BLaER1 (cell line): ENCODE results near the gene NR2F1.

Experiments
- H3K27ac ChIP-seq: shearing (Covaris generic); formaldehyde crosslinking; 2 replicates; pipeline ENCODE4 v1.8.1; 2022
- H3K27me3 ChIP-seq: shearing (Covaris generic); formaldehyde crosslinking; 2 replicates; pipeline ENCODE4 v1.8.1; 2022
- H3K36me3 ChIP-seq: shearing (Covaris generic); formaldehyde crosslinking; 2 replicates; pipeline ENCODE4 v1.8.1; 2022
- H3K4me1 ChIP-seq: shearing (Covaris generic); formaldehyde crosslinking; 2 replicates; pipeline ENCODE4 v1.8.1; 2022
- H3K4me2 ChIP-seq: shearing (Covaris generic); formaldehyde crosslinking; 2 replicates; pipeline ENCODE4 v1.8.1; 2022
- H3K4me3 ChIP-seq: shearing (Covaris generic); formaldehyde crosslinking; 2 replicates; pipeline ENCODE4 v1.8.1; 2022
- H3K9ac ChIP-seq: shearing (Covaris generic); formaldehyde crosslinking; 2 replicates; pipeline ENCODE4 v1.8.1; 2022
- H3K9me3 ChIP-seq: shearing (Covaris generic); formaldehyde crosslinking; 2 replicates; pipeline ENCODE4 v1.8.1; 2022
- H4K20me1 ChIP-seq: shearing (Covaris generic); formaldehyde crosslinking; 2 replicates; pipeline ENCODE4 v1.8.1; 2022
- Cebpa-rat ChIP-seq: shearing (Covaris generic); IDR thresholded peaks from 2 replicates; pipeline ENCODE4 v1.8.1; 2022

Gene NR2F1

DNA sequence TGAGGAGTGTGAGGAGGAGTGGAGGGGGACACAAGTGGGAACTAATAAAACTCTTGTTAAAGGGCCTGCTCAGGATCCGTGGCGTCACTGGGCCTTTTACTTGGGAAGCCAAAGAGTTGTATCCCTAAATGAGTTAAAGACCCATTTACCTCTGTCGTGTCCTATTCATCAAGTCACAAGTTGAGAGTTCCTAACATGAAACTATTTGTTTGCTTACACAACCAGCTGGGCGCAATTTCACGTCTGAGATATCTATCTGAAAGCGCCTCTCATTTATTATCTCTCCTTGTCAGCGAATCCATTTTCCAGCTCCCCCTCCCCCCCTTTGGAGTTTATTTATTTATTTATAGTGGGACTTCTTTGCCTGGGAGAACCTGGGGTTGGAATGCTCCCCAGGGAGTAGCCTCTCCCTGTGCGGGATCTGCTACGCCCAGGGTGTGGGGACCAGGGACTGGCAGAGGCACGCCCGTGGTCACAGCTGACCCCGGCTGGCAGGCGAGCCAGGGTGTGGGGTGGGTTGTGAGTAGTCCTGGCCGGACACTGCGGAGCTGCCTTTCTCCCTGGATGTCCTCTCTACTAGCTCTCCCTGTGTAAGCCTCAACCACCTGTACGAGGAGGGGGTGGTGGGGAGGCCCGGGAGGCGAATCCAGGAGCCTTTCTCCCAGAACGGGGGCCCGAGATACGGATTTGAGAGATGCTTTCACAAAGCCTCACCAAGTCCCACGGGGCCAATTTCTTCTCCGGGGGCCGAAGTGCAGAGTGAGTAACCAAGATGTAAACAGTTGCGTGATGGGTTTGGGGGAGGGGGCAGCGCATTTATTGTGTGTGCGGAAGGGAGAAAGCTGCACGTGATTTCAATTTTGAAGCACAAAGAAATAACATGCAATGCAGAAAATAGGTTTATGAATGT is 15.3 kb downstream of the NR2F1 start:
- no peak overlapping the region for H3K4me3 ChIP-seq
- H3K4me1 ChIP-seq, result no peaks in the 10 kb centered on the region
- no peak overlapping the region for H3K9ac ChIP-seq
- H3K27me3 ChIP-seq, result peaks cover 100% of the 10 kb centered on the region
- no peaks in the 10 kb centered on the region for H3K36me3 ChIP-seq
- no peak overlapping the region for H3K4me2 ChIP-seq
- peaks cover 40% of the 10 kb centered on the region for H3K9me3 ChIP-seq
- TF ChIP-seq Cebpa-rat, result no peak
- peaks cover 97% of the 10 kb centered on the region for H4K20me1 ChIP-seq
- no peak overlapping the region for H3K27ac ChIP-seq

DNA sequence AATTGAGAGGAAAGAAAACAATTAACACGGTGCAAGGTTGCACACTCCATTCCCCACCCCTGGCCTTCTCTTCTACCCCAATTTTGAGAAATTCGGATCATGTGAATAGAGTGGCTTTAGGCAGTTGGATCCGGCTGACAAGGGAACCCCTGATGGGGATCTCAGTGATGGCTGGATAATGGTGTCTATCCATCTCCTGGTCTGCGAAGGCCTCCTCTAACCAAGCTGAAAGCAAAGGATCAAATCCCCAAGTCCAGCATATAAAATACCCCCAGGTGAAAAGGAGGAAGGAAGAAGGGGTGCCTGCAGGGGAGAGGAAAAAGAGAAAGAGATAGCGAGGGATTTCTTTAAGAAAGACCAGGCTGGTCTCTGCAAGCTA is 16.0 kb downstream of the NR2F1 start:
- Histone ChIP-seq H3K27ac (no peak overlapping the region), H3K4me3 (no peak overlapping the region), H3K9me3 (peaks cover 40% of the 10 kb centered on the region), H3K27me3 (peaks cover 100% of the 10 kb centered on the region), H3K4me1 (no peaks in the 10 kb centered on the region), H3K36me3 (no peaks in the 10 kb centered on the region), H4K20me1 (peaks cover 97% of the 10 kb centered on the region), H3K9ac (no peak overlapping the region), H3K4me2 (no peak overlapping the region)
- TF ChIP-seq Cebpa-rat, result no peak

- Histone ChIP-seq H3K27ac (no peak overlapping the region), H3K4me3 (no peak overlapping the region), H3K4me1 (no peaks in the 10 kb centered on the region), H3K9ac (no peak overlapping the region), H3K9me3 (peaks cover 38% of the 10 kb centered on the region), H3K27me3 (peaks cover 100% of the 10 kb centered on the region), H3K36me3 (no peaks in the 10 kb centered on the region), H3K4me2 (no peak overlapping the region), H4K20me1 (peaks cover 99% of the 10 kb centered on the region)
- no peak for TF ChIP-seq Cebpa-rat
Observed at GRCh38 chr5:93599399-93600120, 16.5 kb downstream of the NR2F1 start.

GRCh38 chr5:93600409-93601070 is 17.5 kb downstream of the NR2F1 start:
- Histone ChIP-seq H3K4me3 (no peak overlapping the region), H3K27me3 (peaks cover 100% of the 10 kb centered on the region)

GRCh38 chr5:93601071-93601801 is 18.2 kb downstream of the NR2F1 start:
- no peaks in the 10 kb centered on the region for H3K4me1 ChIP-seq
- H3K27me3 ChIP-seq, result peaks cover 100% of the 10 kb centered on the region
- peaks cover 21% of the 10 kb centered on the region for H3K9me3 ChIP-seq
- H3K4me2 ChIP-seq, result no peak overlapping the region
- no peak overlapping the region for H3K4me3 ChIP-seq
- TF ChIP-seq Cebpa-rat, result no peak
- no peak overlapping the region for H3K27ac ChIP-seq
- no peaks in the 10 kb centered on the region for H3K36me3 ChIP-seq
- no peak overlapping the region for H3K9ac ChIP-seq
- H4K20me1 ChIP-seq, result peaks cover 98% of the 10 kb centered on the region

More at GRCh38 chr5:93600409-93601070, 17.5 kb downstream of the NR2F1 start:
- Histone ChIP-seq H3K9me3 (peaks cover 28% of the 10 kb centered on the region), H3K4me2 (no peak overlapping the region), H3K4me1 (no peaks in the 10 kb centered on the region), H3K9ac (no peak overlapping the region), H4K20me1 (peaks cover 98% of the 10 kb centered on the region), H3K36me3 (no peaks in the 10 kb centered on the region), H3K27ac (no peak overlapping the region)
- no peak for TF ChIP-seq Cebpa-rat

- H3K9me3 ChIP-seq, result peaks cover 16% of the 10 kb centered on the region
- no peaks in the 10 kb centered on the region for H3K4me1 ChIP-seq
- no peak overlapping the region for H3K4me3 ChIP-seq
- no peak for TF ChIP-seq Cebpa-rat
- no peaks in the 10 kb centered on the region for H3K36me3 ChIP-seq
- no peak overlapping the region for H3K4me2 ChIP-seq
- H3K9ac ChIP-seq, result no peak overlapping the region
- peaks cover 100% of the 10 kb centered on the region for H3K27me3 ChIP-seq
- H3K27ac ChIP-seq, result no peak overlapping the region
- H4K20me1 ChIP-seq, result peaks cover 98% of the 10 kb centered on the region
Observed at GRCh38 chr5:93601802-93602155, 18.8 kb downstream of the NR2F1 start.

DNA sequence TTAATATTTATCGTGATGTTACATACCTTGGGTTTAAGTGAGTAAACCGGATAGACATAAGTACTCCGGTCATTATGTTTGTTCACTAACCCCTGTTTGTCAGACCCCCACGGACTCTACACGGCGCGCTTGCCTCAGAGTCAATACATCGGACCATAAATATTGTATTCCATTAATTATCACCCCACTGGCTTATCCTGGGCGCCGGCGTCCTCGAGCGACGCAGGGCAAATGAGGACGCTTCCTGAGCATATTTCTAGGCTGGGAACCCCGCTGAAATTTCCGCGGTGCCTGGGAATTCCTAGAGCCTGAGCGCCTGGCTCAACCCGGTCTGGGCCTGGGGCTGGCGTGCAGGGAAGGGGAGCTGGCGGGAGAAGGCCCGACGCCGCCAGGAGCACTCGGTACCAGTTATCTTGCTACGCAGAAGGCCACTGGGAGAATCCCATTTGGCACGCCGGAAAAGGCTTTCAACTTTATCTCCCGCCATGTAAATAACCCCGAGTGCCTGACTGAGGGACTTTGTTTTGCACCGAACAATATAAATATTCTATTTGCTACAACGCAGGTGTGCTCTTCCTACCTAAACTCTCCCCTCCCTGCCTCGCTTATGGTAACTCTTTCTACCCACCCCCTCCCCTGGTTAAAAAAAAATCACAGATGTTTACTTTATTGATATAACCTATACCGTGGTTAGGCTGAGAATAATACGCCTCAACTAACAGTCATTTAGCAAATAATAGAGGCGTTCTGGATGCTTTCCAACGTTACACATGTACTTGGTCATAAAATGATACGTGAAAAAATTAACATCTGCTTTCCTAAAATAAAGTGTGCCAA is 19.4 kb downstream of the NR2F1 start:
- H3K36me3 ChIP-seq, result no peaks in the 10 kb centered on the region
- H4K20me1 ChIP-seq, result peaks cover 98% of the 10 kb centered on the region
- no peak overlapping the region for H3K4me2 ChIP-seq
- no peak overlapping the region for H3K9ac ChIP-seq
- peaks cover 100% of the 10 kb centered on the region for H3K27me3 ChIP-seq
- H3K9me3 ChIP-seq, result peaks cover 9% of the 10 kb centered on the region; the same call in 1 of the 2 replicates
- no peak for TF ChIP-seq Cebpa-rat
- no peaks in the 10 kb centered on the region for H3K4me1 ChIP-seq
- H3K27ac ChIP-seq, result no peak overlapping the region
- H3K4me3 ChIP-seq, result no peak overlapping the region

DNA sequence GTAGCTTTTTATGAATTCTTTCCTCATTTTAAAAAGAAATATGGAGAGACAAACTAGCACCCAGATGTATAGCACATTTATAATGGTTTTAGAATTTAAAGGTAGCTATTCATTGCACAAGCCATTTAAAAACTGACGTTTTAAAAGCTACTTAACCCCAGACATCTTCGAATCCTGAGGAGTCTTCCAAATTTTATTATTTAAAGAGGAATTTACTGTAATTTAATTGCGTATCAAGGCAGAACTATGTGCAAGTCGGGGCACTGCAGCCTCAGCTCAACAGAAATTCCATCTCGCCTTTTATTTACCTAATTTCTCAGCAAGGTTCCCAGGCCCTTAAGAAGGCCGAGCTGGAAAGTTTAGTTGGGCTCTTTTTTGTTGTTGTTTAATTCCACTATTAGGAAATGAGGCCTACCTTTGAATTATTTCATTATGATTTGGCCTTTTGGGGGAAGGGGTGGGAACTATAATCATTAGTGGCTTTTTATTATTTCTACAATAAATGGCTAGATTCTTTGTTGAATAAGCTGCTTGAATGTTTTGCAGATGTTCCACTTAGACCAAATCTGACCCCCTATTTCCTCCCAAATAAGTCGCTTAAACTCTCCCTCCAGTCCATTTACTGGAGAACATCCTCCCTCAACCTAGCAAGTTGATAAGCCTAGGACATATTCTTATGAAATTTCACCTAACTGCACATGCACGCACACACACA is 20.2 kb downstream of the NR2F1 start:
- Histone ChIP-seq H3K36me3 (no peaks in the 10 kb centered on the region), H3K4me3 (no peak overlapping the region), H3K27ac (no peak overlapping the region), H3K4me1 (no peaks in the 10 kb centered on the region), H3K9me3 (peaks cover 4% of the 10 kb centered on the region; the same call in 1 of the 2 replicates), H3K9ac (no peak overlapping the region), H3K4me2 (no peak overlapping the region), H4K20me1 (peaks cover 98% of the 10 kb centered on the region), H3K27me3 (peaks cover 100% of the 10 kb centered on the region)
- TF ChIP-seq Cebpa-rat, result no peak
